ENCODE data around the gene SLC25A29. TPM values are rescaled to one million over a fixed set of nuclear protein-coding genes. Genes with fewer than 3 reads are reported as not detected.

Gene SLC25A29
- total and polyA plus RNA-seq, 2 of the 13 experiments (the other 11 are each of a cell fraction or from before 2014, with no cell fraction given) = 12.2 to 17.2 TPM

DNA sequence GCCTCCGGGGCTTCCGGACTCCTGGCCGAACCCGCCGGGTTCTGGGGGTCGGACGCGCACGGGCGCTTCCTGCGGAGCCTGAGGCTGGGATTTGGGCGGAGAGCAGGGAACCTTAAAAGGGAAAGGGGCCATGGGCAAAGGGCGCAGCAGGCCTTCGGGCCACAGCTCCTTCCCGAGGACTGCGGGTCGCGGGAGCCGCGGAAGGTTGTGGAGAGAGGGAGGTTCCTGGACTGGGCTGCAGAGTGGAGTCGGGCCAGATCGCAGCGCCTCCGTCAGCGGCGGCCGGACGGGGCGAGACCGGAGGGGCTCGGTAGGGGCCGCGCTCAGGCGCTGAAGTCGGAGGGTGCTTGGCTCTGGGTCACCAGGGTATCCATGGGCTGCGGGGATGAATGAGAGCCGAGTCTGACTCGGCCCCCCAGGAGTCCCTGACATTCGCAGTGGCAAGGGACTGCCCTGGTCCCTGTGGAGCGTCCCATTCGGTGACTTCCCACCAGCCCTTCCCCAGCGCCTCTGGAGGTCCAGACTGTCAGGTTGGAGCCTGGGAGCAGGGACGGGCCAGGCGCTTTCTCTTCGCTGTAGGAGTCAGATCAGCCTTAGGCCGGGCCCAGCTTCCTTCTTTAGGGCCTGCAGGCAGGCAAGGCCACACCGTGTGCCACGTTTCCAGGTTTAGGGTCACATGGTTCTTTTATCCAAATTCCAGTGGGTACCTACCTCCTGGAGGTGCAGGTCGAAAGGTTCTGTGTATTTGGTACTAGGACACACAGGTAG is 938 bp upstream of the SLC25A29 start (continued):
- TF ChIP-seq, protein P1, sequence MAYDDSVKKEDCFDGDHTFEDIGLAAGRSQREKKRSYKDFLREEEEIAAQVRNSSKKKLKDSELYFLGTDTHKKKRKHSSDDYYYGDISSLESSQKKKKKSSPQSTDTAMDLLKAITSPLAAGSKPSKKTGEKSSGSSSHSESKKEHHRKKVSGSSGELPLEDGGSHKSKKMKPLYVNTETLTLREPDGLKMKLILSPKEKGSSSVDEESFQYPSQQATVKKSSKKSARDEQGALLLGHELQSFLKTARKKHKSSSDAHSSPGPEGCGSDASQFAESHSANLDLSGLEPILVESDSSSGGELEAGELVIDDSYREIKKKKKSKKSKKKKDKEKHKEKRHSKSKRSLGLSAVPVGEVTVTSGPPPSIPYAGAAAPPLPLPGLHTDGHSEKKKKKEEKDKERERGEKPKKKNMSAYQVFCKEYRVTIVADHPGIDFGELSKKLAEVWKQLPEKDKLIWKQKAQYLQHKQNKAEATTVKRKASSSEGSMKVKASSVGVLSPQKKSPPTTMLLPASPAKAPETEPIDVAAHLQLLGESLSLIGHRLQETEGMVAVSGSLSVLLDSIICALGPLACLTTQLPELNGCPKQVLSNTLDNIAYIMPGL (CRISPR knock-in tag; IDR thresholded peaks at IDR 0.05; ENCODE audit: borderline replicate concordance in 1 of 2, low read depth in 1 of 2) = peak; percentile 10 to 39; a peak in 1 of 4 replicates
- TF ChIP-seq, protein P2, sequence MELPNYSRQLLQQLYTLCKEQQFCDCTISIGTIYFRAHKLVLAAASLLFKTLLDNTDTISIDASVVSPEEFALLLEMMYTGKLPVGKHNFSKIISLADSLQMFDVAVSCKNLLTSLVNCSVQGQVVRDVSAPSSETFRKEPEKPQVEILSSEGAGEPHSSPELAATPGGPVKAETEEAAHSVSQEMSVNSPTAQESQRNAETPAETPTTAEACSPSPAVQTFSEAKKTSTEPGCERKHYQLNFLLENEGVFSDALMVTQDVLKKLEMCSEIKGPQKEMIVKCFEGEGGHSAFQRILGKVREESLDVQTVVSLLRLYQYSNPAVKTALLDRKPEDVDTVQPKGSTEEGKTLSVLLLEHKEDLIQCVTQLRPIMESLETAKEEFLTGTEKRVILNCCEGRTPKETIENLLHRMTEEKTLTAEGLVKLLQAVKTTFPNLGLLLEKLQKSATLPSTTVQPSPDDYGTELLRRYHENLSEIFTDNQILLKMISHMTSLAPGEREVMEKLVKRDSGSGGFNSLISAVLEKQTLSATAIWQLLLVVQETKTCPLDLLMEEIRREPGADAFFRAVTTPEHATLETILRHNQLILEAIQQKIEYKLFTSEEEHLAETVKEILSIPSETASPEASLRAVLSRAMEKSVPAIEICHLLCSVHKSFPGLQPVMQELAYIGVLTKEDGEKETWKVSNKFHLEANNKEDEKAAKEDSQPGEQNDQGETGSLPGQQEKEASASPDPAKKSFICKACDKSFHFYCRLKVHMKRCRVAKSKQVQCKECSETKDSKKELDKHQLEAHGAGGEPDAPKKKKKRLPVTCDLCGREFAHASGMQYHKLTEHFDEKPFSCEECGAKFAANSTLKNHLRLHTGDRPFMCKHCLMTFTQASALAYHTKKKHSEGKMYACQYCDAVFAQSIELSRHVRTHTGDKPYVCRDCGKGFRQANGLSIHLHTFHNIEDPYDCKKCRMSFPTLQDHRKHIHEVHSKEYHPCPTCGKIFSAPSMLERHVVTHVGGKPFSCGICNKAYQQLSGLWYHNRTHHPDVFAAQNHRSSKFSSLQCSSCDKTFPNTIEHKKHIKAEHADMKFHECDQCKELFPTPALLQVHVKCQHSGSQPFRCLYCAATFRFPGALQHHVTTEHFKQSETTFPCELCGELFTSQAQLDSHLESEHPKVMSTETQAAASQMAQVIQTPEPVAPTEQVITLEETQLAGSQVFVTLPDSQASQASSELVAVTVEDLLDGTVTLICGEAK (IDR thresholded peaks at IDR 0.05) = no peak
- TF ChIP-seq, protein P2 (CRISPR knock-in tag; IDR thresholded peaks at IDR 0.05) = peak; percentile 54
- TF ChIP-seq, protein P3, sequence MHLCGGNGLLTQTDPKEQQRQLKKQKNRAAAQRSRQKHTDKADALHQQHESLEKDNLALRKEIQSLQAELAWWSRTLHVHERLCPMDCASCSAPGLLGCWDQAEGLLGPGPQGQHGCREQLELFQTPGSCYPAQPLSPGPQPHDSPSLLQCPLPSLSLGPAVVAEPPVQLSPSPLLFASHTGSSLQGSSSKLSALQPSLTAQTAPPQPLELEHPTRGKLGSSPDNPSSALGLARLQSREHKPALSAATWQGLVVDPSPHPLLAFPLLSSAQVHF (CRISPR knock-in tag; IDR thresholded peaks at IDR 0.05) = 0 out of 2 replicates have a peak, but pooled peaks have one; percentile 24
- TF ChIP-seq TGIF2 (CRISPR knock-in tag; IDR thresholded peaks at IDR 0.05) = no peak
- 0 out of 2 replicates have a peak, but pooled peaks have one; percentile 37 for TF ChIP-seq ELF4 (CRISPR knock-in tag; IDR thresholded peaks at IDR 0.05; ENCODE audit: borderline replicate concordance)
- TF ChIP-seq EED (CRISPR knock-in tag; IDR thresholded peaks at IDR 0.05) = peak; percentile 58; the same call in 1 of the 2 replicates
- peak; percentile 19; the same call in 1 of the 2 replicates for TF ChIP-seq RBFOX2 (IDR thresholded peaks at IDR 0.05; ENCODE audit: low read depth, low read length)
- TF ChIP-seq KDM5B (CRISPR knock-in tag; IDR thresholded peaks at IDR 0.05; ENCODE audit: borderline replicate concordance) = peak; percentile 85
- 0 out of 2 replicates have a peak, but pooled peaks have one; percentile 31 for TF ChIP-seq SNAI1 (CRISPR knock-in tag; IDR thresholded peaks at IDR 0.05; ENCODE audit: borderline replicate concordance)
- peak; percentile 60; the same call in 1 of the 2 replicates for TF ChIP-seq ZNF605 (CRISPR knock-in tag; IDR thresholded peaks at IDR 0.05)
- TF ChIP-seq ZBTB7B (CRISPR knock-in tag; IDR thresholded peaks at IDR 0.05) = peak; percentile 78
- TF ChIP-seq, protein P4, sequence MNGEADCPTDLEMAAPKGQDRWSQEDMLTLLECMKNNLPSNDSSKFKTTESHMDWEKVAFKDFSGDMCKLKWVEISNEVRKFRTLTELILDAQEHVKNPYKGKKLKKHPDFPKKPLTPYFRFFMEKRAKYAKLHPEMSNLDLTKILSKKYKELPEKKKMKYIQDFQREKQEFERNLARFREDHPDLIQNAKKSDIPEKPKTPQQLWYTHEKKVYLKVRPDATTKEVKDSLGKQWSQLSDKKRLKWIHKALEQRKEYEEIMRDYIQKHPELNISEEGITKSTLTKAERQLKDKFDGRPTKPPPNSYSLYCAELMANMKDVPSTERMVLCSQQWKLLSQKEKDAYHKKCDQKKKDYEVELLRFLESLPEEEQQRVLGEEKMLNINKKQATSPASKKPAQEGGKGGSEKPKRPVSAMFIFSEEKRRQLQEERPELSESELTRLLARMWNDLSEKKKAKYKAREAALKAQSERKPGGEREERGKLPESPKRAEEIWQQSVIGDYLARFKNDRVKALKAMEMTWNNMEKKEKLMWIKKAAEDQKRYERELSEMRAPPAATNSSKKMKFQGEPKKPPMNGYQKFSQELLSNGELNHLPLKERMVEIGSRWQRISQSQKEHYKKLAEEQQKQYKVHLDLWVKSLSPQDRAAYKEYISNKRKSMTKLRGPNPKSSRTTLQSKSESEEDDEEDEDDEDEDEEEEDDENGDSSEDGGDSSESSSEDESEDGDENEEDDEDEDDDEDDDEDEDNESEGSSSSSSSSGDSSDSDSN (CRISPR knock-in tag; IDR thresholded peaks at IDR 0.05) = peak; percentile 45; the same call in 1 of the 2 replicates
- TF ChIP-seq POGZ (CRISPR knock-in tag; IDR thresholded peaks at IDR 0.05) = peak; percentile 37; the same call in 1 of the 2 replicates
